ENCODE measurements around the gene GLIPR2.

The GLIPR2 gene

DNA sequence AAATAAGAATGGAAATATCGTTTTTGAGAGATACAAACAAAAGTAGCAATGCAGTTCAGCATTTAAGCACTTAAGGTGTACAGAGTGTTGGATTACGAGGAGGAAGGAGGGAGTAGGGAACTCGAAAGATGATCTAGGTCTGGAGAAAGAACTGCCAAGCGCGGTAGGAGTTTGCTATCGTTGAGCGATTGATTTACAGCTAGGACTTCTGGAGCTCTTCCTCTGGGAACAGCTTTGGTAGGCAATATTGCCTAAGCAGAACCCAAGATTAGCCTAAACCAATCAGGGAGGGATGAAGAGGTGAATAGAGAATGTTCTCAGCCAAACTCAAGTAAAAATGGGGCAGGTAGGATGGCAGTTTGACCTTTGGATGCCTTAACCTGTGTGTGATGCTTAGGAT, 55.2 kb downstream of the GLIPR2 start:
- in situ Hi-C loops (cut with HindIII; ENCODE audit: low sequenced_read_pairs), result no loop called here

DNA sequence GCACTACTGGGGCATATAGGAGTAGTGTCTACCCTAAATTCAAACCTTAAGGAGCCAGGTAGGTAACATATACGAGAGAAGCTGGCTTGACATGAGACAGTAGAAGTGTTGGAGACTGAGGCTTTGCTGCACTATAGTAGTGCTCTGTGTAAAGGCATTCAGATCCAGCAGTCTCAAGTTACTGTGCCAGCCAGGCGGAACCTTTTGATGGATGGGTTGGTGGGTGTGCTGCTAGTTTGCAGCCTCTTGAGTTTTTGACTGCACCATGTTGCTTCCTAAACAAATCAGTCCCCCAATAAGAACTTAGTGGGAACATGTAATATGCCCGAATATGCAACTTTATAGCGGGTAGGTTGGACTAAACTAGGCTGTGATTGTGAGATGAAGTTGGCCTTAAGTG, 55.7 kb downstream of the GLIPR2 start:
- in situ Hi-C loops (cut with HindIII; ENCODE audit: low sequenced_read_pairs), result no loop called here

DNA sequence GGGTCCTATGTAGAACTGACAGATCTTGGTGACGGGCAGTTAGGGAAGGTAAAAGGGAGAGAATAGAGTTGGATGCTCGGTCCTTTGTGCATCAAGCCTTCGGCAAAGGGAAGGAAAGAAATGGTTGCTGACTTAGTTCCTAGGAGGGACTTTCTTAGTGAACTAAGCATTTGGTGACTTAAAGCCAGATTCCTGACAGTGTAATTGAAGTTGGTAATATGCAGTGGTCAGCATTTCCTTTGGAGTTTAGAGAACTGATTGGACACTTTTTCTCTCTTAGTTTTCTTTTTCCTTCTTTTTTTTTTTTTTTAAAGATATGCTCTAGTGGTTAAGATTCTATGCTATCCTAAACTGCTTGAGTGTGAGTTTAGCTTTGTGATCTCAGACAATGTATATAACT, 56.5 kb downstream of the GLIPR2 start:
- in situ Hi-C loops (cut with HindIII; ENCODE audit: low sequenced_read_pairs), result no loop called here

DNA sequence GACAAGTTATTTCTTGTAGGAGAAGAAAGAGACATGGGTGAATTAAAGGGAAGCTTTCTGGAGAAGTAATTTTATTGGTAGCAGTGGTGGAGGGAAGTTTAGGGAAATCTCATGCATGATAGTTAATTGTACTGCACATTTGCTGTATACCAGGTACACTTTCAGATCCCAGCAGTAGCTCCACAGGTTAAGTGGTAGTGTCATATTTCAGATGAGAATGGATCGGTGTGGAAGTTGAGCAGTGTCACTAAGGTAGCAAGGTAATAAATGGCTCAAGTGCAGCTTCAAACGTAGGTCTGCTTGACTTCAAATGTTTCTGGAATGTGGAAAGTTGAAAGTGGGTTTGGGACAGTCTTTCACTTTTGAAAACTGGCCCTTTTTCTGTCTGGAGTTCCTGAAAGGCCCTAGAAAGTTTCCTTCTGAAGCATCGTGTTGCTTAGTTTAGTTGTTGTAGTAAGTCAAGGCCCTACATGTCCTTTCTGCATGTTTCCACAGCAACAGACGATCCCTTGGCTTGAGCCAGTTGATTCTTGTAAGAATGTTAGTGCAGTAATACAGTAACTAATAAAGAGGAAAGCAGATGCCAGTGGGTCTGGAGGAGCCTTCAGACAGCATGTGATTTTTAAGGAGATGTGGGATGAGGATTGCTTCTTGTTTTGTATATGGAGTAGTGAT, 57.9 kb downstream of the GLIPR2 start:
- in situ Hi-C loops (cut with HindIII; ENCODE audit: low sequenced_read_pairs), result no loop called here

DNA sequence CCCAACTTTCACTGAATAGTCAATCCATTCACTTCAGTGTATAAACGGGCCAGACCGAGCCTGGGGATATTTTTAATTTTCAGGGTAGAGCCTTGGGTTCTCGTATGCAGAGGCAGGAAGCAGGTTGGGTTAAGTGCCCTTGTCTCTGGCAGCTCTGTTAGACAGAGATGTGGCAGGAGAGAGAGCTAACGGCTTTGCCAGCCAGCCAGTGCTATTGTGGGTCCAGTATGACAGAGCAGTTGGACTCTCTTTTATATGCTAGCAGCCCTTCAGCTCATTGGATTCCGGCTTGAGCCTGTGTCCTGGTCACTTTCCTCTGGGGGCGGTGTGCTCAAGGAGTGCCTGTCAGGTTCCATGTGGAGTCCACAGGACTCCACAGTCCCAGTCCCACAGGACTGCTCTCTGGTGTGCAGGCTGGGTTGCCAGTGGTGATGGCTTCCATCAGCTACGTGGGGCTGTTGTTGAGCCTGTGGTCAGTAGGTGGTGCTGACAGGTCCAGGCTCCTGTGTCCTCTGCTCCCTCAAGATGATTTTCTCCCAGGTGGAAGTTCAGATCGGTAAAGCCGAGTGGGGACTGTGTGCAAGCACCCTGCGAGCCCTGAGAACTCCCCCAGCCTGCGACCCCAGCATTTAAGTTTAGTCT, 68.5 kb downstream of the GLIPR2 start:
- in situ Hi-C loops (cut with HindIII; ENCODE audit: low sequenced_read_pairs), result no loop called here

DNA sequence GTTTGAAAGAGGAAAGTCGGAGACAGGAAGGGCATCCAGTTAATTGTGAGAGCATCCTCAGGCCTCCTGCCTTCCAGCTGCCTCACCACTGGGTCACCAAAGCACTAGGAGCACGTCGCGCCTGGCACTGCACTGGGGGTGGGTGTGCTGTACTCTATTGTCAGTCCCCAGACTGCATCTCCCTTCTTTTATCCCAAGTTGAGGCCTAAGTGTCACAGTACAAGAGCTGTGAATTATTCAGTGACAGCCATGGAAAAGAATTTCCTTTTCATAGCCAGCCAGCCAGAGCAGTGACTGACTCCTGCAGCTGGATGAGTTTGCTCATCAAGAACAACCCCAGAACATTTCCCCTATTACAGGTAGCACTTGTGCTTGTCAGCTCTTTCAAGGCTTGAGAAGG, 70.5 kb downstream of the GLIPR2 start:
- in situ Hi-C loops (cut with HindIII; ENCODE audit: low sequenced_read_pairs), result no loop called here

DNA sequence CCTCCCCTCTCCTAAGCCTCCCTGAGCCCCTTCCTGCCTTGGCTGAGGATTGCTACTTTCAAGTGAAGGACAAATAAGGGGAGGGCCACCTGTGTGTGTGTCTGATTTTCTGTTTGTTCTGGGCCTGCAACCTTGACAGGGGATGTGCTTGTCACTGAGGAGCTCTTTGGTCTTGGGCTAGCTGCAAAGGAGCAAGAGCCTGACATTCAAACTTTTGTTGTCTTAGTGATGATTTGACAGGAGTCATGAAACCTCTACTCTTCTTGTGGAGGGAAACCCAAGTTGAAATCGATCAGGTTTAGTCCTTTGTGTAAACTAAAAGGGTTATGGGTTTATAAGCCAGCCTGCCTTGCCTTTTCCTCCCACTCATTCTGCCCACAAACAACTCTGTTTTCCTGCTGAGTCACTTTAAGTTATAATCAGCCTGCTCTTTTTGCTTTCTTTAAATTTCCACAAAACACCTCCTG, 71.0 kb downstream of the GLIPR2 start:
- in situ Hi-C loops (cut with HindIII; ENCODE audit: low sequenced_read_pairs), result no loop called here

DNA sequence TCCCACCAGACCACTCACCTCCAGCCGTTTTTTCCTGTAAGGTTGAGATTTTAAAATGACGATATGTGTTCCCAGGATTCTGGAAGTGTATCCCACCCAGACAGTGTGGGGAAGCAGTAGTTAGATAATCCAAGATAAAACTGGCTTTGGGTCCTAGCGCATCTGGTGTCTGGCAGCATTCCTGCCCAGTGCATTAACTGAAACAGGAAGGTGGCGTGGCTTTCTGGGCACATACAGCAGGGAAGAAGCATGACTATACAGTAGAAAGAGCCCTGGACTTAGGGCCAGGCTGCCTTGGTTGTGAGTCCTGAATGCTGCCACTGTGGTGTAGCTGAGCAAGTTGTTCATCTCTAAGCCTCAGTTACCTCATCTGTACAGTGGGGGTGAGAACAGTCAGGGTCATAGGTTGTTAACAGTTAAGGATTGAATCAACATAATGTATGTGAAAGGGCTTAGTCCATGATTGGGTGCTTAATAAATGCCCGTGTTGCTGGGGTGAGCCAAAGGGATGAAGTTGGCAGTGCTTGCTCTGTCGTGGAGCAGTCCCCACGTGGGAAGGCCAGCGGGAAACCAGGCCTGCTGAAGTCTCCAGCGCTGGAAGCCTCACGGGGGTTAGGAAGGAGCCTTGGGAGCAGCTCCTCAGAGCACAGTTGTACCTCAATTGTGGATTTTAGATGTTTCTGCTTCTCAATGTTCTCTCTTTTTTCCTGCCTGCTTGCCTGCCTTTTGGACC, 72.2 kb downstream of the GLIPR2 start:
- in situ Hi-C loops (cut with HindIII; ENCODE audit: low sequenced_read_pairs), result no loop called here

DNA sequence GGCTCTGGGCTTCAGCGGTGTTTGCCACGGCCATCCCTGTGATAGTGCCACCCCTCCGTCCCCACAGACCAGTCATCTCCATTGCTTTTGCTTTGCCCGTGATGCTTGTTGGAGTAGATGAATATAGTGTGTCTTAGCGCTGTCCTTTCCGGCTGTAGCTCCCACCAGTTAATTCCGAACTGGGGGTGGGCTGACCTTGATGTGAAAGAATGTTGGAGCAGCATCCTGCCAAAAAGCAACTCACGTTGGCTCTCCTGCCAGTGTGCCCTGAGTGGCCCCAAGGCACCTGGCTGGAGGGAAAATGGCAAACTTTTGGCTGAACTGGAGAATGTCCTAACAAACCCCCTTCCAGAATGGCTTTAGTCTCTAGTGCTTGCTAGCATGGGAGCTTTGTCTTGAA, 74.2 kb downstream of the GLIPR2 start:
- in situ Hi-C loops (cut with HindIII; ENCODE audit: low sequenced_read_pairs), result no loop called here

DNA sequence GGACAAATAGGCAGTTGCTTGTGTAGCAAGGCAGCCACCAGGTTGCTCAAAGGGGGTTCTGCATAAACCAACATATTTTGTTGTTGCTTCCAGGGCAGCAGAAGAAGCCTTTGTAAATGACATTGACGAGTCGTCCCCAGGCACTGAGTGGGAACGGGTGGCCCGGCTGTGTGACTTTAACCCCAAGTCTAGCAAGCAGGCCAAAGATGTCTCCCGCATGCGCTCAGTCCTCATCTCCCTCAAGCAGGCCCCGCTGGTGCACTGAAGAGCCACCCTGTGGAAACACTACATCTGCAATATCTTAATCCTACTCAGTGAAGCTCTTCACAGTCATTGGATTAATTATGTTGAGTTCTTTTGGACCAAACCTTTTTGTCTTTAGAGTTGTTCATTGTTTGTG, 75.0 kb downstream of the GLIPR2 start:
- in situ Hi-C loops (cut with HindIII; ENCODE audit: low sequenced_read_pairs), result no loop called here

DNA sequence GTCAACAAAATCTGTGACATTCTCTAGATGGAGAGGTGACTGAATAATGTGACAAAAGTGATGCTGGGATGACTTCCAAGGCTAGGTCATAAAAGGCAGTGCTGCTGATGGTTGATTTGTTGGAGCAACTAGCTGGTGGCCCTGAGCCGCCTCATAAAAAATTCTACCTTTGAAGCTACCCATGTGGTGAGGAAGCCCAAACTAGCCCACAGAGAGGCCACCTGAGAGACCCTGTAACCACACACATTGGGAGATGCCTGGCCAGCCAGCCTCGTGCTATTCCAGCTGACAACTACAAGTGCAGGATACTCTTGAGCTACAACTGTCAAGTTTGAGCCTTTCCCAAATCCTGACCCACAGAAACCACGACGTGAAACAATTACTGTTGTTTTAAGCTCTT, 76.9 kb downstream of the GLIPR2 start:
- in situ Hi-C loops (cut with HindIII; ENCODE audit: low sequenced_read_pairs), result no loop called here
